ENCODE data around the gene C2CD2. TPM values are rescaled to one million over a fixed set of nuclear protein-coding genes. Genes with fewer than 3 reads are reported as not detected.

The C2CD2 gene
- total and polyA plus RNA-seq, 2 donors (not counting 1 experiment from before 2014, with no cell fraction given), result 6.8 to 11.9 TPM

GRCh38 chr21:41921021-41921420, 32.8 kb downstream of the C2CD2 start:
- peak overlapping the region; percentile 50 for H3K27ac Mint-ChIP-seq
- intact Hi-C loops (cut with micrococcal nuclease), result loop anchor here (10.0 kb wide), 1 partner anchor 614 kb away; no protein-coding TSS in a partner anchor
- DNase-seq, result peak; percentile 54
- H3K4me3 Mint-ChIP-seq, result peak overlapping the region; percentile 26
- Histone ChIP-seq H3K27ac (ENCODE audit: low read length in 2 of 2) (peak overlapping the region in 1 of 2 donors; percentile 8), H2AFZ (ENCODE audit: insufficient read depth, low read depth, low read length, poor library complexity, severe bottlenecking) (no peak overlapping the region), H3K27me3 (replicated peaks in 1 of 4; ENCODE audit: control extremely low read depth in 1 of 4, control insufficient read depth in 3 of 4, insufficient read depth in 4 of 4, low read length in 3 of 4) (no peaks in the 10 kb centered on the region), H3K36me3 (replicated peaks in 1 of 2; ENCODE audit: control extremely low read depth in 1 of 2, control insufficient read depth in 1 of 2, extremely low read depth in 1 of 2, insufficient read depth in 2 of 2, low read length in 1 of 2) (peaks cover 0 to 15% of the 10 kb centered on the region in 2 experiments), H3K9ac (ENCODE audit: low read length) (no peak overlapping the region), H3K4me2 (replicated peaks; ENCODE audit: low read depth, low read length, poor library complexity, severe bottlenecking) (peak overlapping the region; percentile 57), H3K79me2 (ENCODE audit: control insufficient read depth, insufficient read depth, low read length) (peaks cover 27% of the 10 kb centered on the region), H4K20me1 (ENCODE audit: control insufficient read depth, insufficient read depth, low read length, poor library complexity, severe bottlenecking) (no peaks in the 10 kb centered on the region), H3K4me3 (ENCODE audit: control extremely low read depth in 1 of 5, extremely low read depth in 1 of 5, insufficient read depth in 1 of 5, low read depth in 2 of 5, low read length in 4 of 5) (no peak overlapping the region), H3K4me1 (ENCODE audit: control insufficient read depth in 2 of 2, insufficient read depth in 2 of 2, low read length in 2 of 2) (peaks cover 46 to 48% of the 10 kb centered on the region in 2 donors), H3K9me3 (ENCODE audit: control extremely low read depth in 1 of 3, control insufficient read depth in 2 of 3, insufficient read depth in 1 of 3, low read length in 2 of 3) (no peaks in the 10 kb centered on the region)
- POLR2A ChIA-PET, result interaction anchor here (1.1 kb wide), 1 partner anchor 187 kb away, joined by 11 read pairs; no protein-coding TSS in a partner anchor
- TF ChIP-seq CTCF (IDR thresholded peaks at IDR 0.05), result no peak
- no peak for TF ChIP-seq EZH2 (IDR thresholded peaks at IDR 0.05; ENCODE audit: borderline replicate concordance, insufficient read depth, low read depth, low read length, poor library complexity, severe bottlenecking)
- H3K9me3 Mint-ChIP-seq (ENCODE audit: insufficient read depth), result no peaks in the 10 kb centered on the region
- ATAC-seq (ENCODE audit: low read depth), result peak; percentile 68
- CTCF ChIA-PET, result interaction anchor here (0.8 to 3.2 kb wide), 7 partner anchors 9 to 227 kb away, joined by 3 to 11 read pairs (median 5); no protein-coding TSS in a partner anchor
- H3K4me1 Mint-ChIP-seq, result peaks cover 44% of the 10 kb centered on the region
- no peaks in the 10 kb centered on the region for H3K27me3 Mint-ChIP-seq
- WGBS (ENCODE audit: insufficient coverage), result 7% methylated on average over 3 of the region's 7 CpGs

GRCh38 chr21:41920476-41920875, 33.3 kb downstream of the C2CD2 start:
- no peaks in the 10 kb centered on the region for H3K9me3 Mint-ChIP-seq (ENCODE audit: insufficient read depth)
- Histone ChIP-seq H3K79me2 (ENCODE audit: control insufficient read depth, insufficient read depth, low read length) (peaks cover 22% of the 10 kb centered on the region), H3K4me3 (ENCODE audit: control extremely low read depth in 1 of 5, extremely low read depth in 1 of 5, insufficient read depth in 1 of 5, low read depth in 2 of 5, low read length in 4 of 5) (no peak overlapping the region), H3K27me3 (replicated peaks in 1 of 4; ENCODE audit: control extremely low read depth in 1 of 4, control insufficient read depth in 3 of 4, insufficient read depth in 4 of 4, low read length in 3 of 4) (no peaks in the 10 kb centered on the region), H4K20me1 (ENCODE audit: control insufficient read depth, insufficient read depth, low read length, poor library complexity, severe bottlenecking) (no peaks in the 10 kb centered on the region), H3K4me1 (ENCODE audit: control insufficient read depth in 2 of 2, insufficient read depth in 2 of 2, low read length in 2 of 2) (peaks cover 40 to 42% of the 10 kb centered on the region in 2 donors), H3K9me3 (ENCODE audit: control extremely low read depth in 1 of 3, control insufficient read depth in 2 of 3, insufficient read depth in 1 of 3, low read length in 2 of 3) (no peaks in the 10 kb centered on the region), H2AFZ (ENCODE audit: insufficient read depth, low read depth, low read length, poor library complexity, severe bottlenecking) (no peak overlapping the region), H3K36me3 (replicated peaks in 1 of 2; ENCODE audit: control extremely low read depth in 1 of 2, control insufficient read depth in 1 of 2, extremely low read depth in 1 of 2, insufficient read depth in 2 of 2, low read length in 1 of 2) (peaks cover 0 to 15% of the 10 kb centered on the region in 2 experiments), H3K4me2 (replicated peaks; ENCODE audit: low read depth, low read length, poor library complexity, severe bottlenecking) (peak overlapping the region; percentile 57), H3K9ac (ENCODE audit: low read length) (no peak overlapping the region), H3K27ac (ENCODE audit: low read length in 2 of 2) (no peak overlapping the region)
- ChIA-PET CTCF (interaction anchor here (0.8 to 2.5 kb wide), 6 partner anchors 9 to 228 kb away, joined by 3 to 10 read pairs (median 4); no protein-coding TSS in a partner anchor), POLR2A (interaction anchor here (1.1 kb wide), 1 partner anchor 188 kb away, joined by 11 read pairs; no protein-coding TSS in a partner anchor)
- H3K27ac Mint-ChIP-seq, result no peak overlapping the region
- intact Hi-C loops (cut with micrococcal nuclease), result loop anchor here (10.0 kb wide), 1 partner anchor 614 kb away; no protein-coding TSS in a partner anchor
- no peak for ATAC-seq (ENCODE audit: low read depth)
- no peak for TF ChIP-seq CTCF (IDR thresholded peaks at IDR 0.05)
- WGBS (ENCODE audit: insufficient coverage), result 100% methylated on average over 3 of the region's 5 CpGs
- no peaks in the 10 kb centered on the region for H3K27me3 Mint-ChIP-seq
- H3K4me1 Mint-ChIP-seq, result peaks cover 39% of the 10 kb centered on the region
- DNase-seq, result no peak
- H3K4me3 Mint-ChIP-seq, result no peak overlapping the region
